Activated CD8-positive, alpha-beta T cell treated with anti-CD3 and anti-CD28 coated beads for 36 hours (primary cell): ENCODE data around the gene FXR2. TPM values are rescaled to one million over a fixed set of nuclear protein-coding genes. Genes with fewer than 3 reads are reported as not detected.

Experiments used
- ATAC-seq: fragments of 200-7000 bp; cut with Tn5 transposase; one replicate; pipeline ENCODE4 v1.10.0; 2021; ENCODE audit warnings: mild to moderate bottlenecking, moderate library complexity
- CTCF ChIA-PET: fragments of 350-600 bp; sonication (Branson Sonifier 250); formaldehyde crosslinking; loops from one replicate; lab custom pipeline; 2021; ENCODE audit warnings: antibody characterized with exemption; lab: Charles Lee
- POLR2A ChIA-PET: fragments of 350-600 bp; sonication (Branson Sonifier 250); formaldehyde crosslinking; loops from one replicate; lab custom pipeline; 2021; ENCODE audit warnings: antibody characterized with exemption; lab: Charles Lee
- DNase-seq: peaks from one replicate; pipeline ENCODE4 v3.0.0-alpha.2; 2020
- H3K27ac Mint-ChIP-seq: one replicate; pipeline ENCODE4 v1.8.0; 2021; ENCODE audit warnings: mild to moderate bottlenecking, mixed read lengths
- H3K27me3 Mint-ChIP-seq: one replicate; pipeline ENCODE4 v1.8.0; 2021; ENCODE audit warnings: mixed read lengths
- H3K36me3 Mint-ChIP-seq: one replicate; pipeline ENCODE4 v1.8.0; 2021; ENCODE audit warnings: low read depth, mixed read lengths
- H3K4me1 Mint-ChIP-seq: one replicate; pipeline ENCODE4 v1.8.0; 2021; ENCODE audit warnings: low read depth, mixed read lengths
- H3K4me3 Mint-ChIP-seq: one replicate; pipeline ENCODE4 v1.8.0; 2021; ENCODE audit warnings: mild to moderate bottlenecking, moderate library complexity, mixed read lengths
- H3K9me3 Mint-ChIP-seq: one replicate; pipeline ENCODE4 v1.8.0; 2021; ENCODE audit warnings: mixed read lengths
- intact Hi-C: fragments of 100-400 bp; cut with micrococcal nuclease; formaldehyde crosslinking; loops from one replicate; pipeline ENCODE4 v1.10.0; 2022
- total RNA-seq, 2 experiments: library from RNA; stranded (reverse); gene quantifications; one replicate each; pipeline ENCODE4 v1.2.3, GENCODE V29; 2021
- TF ChIP-seq, protein P1 (sequence below): fragments of 200-600 bp; IDR thresholded peaks from one replicate; pipeline ENCODE4 v1.8.0; 2022; ENCODE audit warnings: antibody characterized with exemption, mild to moderate bottlenecking

The FXR2 gene
- total RNA-seq, 2 experiments from 2014 or later = 28.6 to 33.1 TPM

DNA sequence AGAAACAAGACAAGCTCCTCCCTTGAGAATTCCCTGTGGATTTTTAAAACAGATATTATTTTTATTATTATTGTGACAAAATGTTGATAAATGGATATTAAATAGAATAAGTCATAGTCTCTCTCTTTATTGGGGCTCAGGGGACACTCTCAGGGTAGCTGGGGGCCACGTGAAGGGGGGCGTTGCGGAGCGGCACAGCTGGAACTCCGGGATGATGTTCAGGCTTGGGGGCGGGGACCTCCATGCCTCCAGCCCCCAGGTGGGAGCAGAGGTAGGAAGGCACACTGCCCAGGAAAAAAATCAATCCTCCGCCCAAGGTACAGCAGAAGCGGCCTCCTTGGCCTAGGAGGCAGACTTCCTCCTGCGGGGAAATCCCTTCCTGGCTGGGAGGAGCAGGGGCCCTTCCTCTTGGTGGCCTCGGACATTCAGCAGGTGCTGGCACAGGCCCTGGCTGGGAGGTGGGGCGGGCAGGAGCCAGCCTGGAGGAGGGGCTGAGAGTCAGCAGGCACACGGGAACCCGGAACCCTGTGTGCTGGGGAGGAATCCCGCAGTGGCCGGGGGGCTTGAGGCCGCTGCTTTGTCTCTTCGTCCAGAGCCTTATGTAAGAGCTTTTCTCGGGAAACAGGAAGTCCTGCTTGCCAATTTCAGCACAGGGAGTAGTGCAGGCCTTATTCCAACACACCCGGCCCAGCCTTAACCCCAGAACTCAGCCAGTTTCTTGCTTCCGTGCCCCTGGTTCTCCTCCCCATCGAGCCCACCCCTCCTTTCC lies 56.7 kb downstream of the FXR2 start:
- ChIA-PET POLR2A (interaction anchor here (0.7 to 2.8 kb wide), 13 partner anchors 9 to 689 kb away, joined by 3 to 19 read pairs (median 4); partner anchors contain the start of genes CD68, MPDU1, POLR2A and SOX15), CTCF (interaction anchor here (1.1 to 7.9 kb wide), 6 partner anchors 9 to 205 kb away, joined by 3 to 186 read pairs (median 6); partner anchors contain the start of gene TNFSF12)
- intact Hi-C loops = no loop called here
- peak overlapping the region; percentile 85 for H3K4me3 Mint-ChIP-seq
- H3K36me3 Mint-ChIP-seq = peaks cover 13% of the 10 kb centered on the region
- TF ChIP-seq, protein P1, sequence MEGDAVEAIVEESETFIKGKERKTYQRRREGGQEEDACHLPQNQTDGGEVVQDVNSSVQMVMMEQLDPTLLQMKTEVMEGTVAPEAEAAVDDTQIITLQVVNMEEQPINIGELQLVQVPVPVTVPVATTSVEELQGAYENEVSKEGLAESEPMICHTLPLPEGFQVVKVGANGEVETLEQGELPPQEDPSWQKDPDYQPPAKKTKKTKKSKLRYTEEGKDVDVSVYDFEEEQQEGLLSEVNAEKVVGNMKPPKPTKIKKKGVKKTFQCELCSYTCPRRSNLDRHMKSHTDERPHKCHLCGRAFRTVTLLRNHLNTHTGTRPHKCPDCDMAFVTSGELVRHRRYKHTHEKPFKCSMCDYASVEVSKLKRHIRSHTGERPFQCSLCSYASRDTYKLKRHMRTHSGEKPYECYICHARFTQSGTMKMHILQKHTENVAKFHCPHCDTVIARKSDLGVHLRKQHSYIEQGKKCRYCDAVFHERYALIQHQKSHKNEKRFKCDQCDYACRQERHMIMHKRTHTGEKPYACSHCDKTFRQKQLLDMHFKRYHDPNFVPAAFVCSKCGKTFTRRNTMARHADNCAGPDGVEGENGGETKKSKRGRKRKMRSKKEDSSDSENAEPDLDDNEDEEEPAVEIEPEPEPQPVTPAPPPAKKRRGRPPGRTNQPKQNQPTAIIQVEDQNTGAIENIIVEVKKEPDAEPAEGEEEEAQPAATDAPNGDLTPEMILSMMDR = no peak
- peak overlapping the region; percentile 86 for H3K27ac Mint-ChIP-seq
- H3K27me3 Mint-ChIP-seq = no peaks in the 10 kb centered on the region
- ATAC-seq (no peak), DNase-seq (peak; percentile 40)
- no peaks in the 10 kb centered on the region for H3K9me3 Mint-ChIP-seq
- H3K4me1 Mint-ChIP-seq = peaks cover 60% of the 10 kb centered on the region

GRCh38 chr17:7557147-7557764 lies 57.4 kb downstream of the FXR2 start:
- peaks cover 6% of the 10 kb centered on the region for H3K36me3 Mint-ChIP-seq
- CTCF ChIA-PET = interaction anchor here (1.4 to 7.9 kb wide), 5 partner anchors 8 to 204 kb away, joined by 3 to 186 read pairs (median 7); partner anchors contain the start of gene TNFSF12
- H3K9me3 Mint-ChIP-seq = no peaks in the 10 kb centered on the region
- POLR2A ChIA-PET = interaction anchor here (0.9 to 2.8 kb wide), 9 partner anchors 8 to 71 kb away, joined by 3 to 19 read pairs (median 4); partner anchors contain the start of genes CD68, POLR2A, SOX15 and TNFSF12
- DNase-seq (peak; percentile 1), ATAC-seq (no peak)
- peaks cover 61% of the 10 kb centered on the region for H3K4me1 Mint-ChIP-seq
- H3K4me3 Mint-ChIP-seq = no peak overlapping the region
- TF ChIP-seq, protein P1 = no peak
- no peaks in the 10 kb centered on the region for H3K27me3 Mint-ChIP-seq
- H3K27ac Mint-ChIP-seq = no peak overlapping the region
- intact Hi-C loops = no loop called here

DNA sequence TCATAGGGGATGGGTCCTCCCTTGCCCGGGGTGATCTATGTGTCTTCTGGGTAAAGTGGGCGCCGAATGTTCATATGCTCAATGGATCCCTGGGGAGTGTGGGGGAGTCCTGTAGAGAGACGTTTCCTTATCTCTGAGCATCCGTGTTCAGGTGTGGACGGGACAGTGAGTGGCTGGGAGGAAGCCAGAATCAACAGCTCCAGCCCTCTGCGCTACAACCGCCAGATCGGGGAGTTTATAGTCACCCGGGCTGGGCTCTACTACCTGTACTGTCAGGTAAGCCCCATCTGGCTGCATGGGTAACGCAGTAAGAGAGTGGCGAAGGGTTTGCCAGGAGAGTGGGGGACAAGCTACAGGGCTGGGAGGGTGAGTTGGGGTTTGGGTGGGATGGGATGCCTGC lies 58.1 kb downstream of the FXR2 start:
- no peaks in the 10 kb centered on the region for H3K27me3 Mint-ChIP-seq

GRCh38 chr17:7555320-7555948 lies 59.3 kb downstream of the FXR2 start:
- ATAC-seq (no peak), DNase-seq (no peak)
- Mint-ChIP-seq H3K9me3 (no peaks in the 10 kb centered on the region), H3K27me3 (no peaks in the 10 kb centered on the region), H3K36me3 (peaks cover 7% of the 10 kb centered on the region), H3K4me3 (no peak overlapping the region), H3K4me1 (peaks cover 74% of the 10 kb centered on the region), H3K27ac (no peak overlapping the region)
- CTCF ChIA-PET = interaction anchor here (1.0 to 7.9 kb wide), 2 partner anchors 34 to 41 kb away, joined by 4 to 186 read pairs; no protein-coding TSS in a partner anchor
- intact Hi-C loops = no loop called here
- TF ChIP-seq, protein P1 = peak; percentile 8
- POLR2A ChIA-PET = interaction anchor here (0.7 kb wide), 1 partner anchor 17 kb away, joined by 3 read pairs; no protein-coding TSS in a partner anchor

More for the DNA sequence above, 58.1 kb downstream of the FXR2 start:
- POLR2A ChIA-PET = interaction anchor here (1.0 to 2.8 kb wide), 5 partner anchors 23 to 71 kb away, joined by 3 to 19 read pairs (median 5); partner anchors contain the start of genes CD68 and POLR2A
- no peak overlapping the region for H3K4me3 Mint-ChIP-seq
- no peaks in the 10 kb centered on the region for H3K9me3 Mint-ChIP-seq
- no peak overlapping the region for H3K27ac Mint-ChIP-seq
- CTCF ChIA-PET = interaction anchor here (6.3 to 7.9 kb wide), 2 partner anchors 34 to 42 kb away, joined by 165 to 186 read pairs; no protein-coding TSS in a partner anchor
- DNase-seq (peak; percentile 0), ATAC-seq (no peak)
- intact Hi-C loops = no loop called here
- H3K36me3 Mint-ChIP-seq = peaks cover 8% of the 10 kb centered on the region
- H3K4me1 Mint-ChIP-seq = peaks cover 68% of the 10 kb centered on the region
- TF ChIP-seq, protein P1 = no peak
